NCI-H2227 treated with DMSO at 0.1 percent for 48 hours (cell line): ENCODE data around the gene PHKB.

Source experiments
- DNase-seq: peaks from one replicate; lab custom pipeline; 2025; lab: John Stamatoyannopoulos, UW

Gene PHKB

GRCh38 chr16:47693226-47693625 is 232.1 kb downstream of the PHKB start:
- no peak for DNase-seq

GRCh38 chr16:47694543-47694942 is 233.4 kb downstream of the PHKB start:
- no peak for DNase-seq

- no peak for DNase-seq
These were observed 234.6 kb downstream of the PHKB start for GRCh38 chr16:47695756-47696155.

- DNase-seq = no peak
These were observed 236.7 kb downstream of the PHKB start for GRCh38 chr16:47697826-47698225.

GRCh38 chr16:47699106-47699505 is 238.0 kb downstream of the PHKB start:
- no peak for DNase-seq

GRCh38 chr16:47700857-47701587 is 239.9 kb downstream of the PHKB start:
- no peak for DNase-seq

- DNase-seq = no peak
These were observed 244.1 kb downstream of the PHKB start for GRCh38 chr16:47705266-47705665.

- no peak for DNase-seq
These were observed 250.7 kb downstream of the PHKB start for GRCh38 chr16:47711809-47712208.

GRCh38 chr16:47712276-47713224 is 251.4 kb downstream of the PHKB start:
- no peak for DNase-seq

- DNase-seq = no peak
These were observed 252.1 kb downstream of the PHKB start for GRCh38 chr16:47713225-47713595.

- no peak for DNase-seq
These were observed 254.4 kb downstream of the PHKB start for GRCh38 chr16:47715442-47716083.

- no peak for DNase-seq
These were observed 255.4 kb downstream of the PHKB start for GRCh38 chr16:47716571-47716970.

GRCh38 chr16:47719713-47720112 is 258.6 kb downstream of the PHKB start:
- no peak for DNase-seq

GRCh38 chr16:47721006-47721637 is 260.0 kb downstream of the PHKB start:
- no peak for DNase-seq

- DNase-seq = no peak
These were observed 260.9 kb downstream of the PHKB start for GRCh38 chr16:47722046-47722445.

GRCh38 chr16:47724115-47724785 is 263.1 kb downstream of the PHKB start:
- DNase-seq = peak; percentile 79

- DNase-seq = no peak
These were observed 264.1 kb downstream of the PHKB start for GRCh38 chr16:47725188-47725695.

- no peak for DNase-seq
These were observed 265.0 kb downstream of the PHKB start for GRCh38 chr16:47726031-47726675.

- no peak for DNase-seq
These were observed 266.0 kb downstream of the PHKB start for GRCh38 chr16:47727131-47727530.

GRCh38 chr16:47728205-47728604 is 267.1 kb downstream of the PHKB start:
- no peak for DNase-seq

- DNase-seq = no peak
These were observed 268.6 kb downstream of the PHKB start for GRCh38 chr16:47729701-47730100.
